Measurements from ENCODE around the gene TNNT2.

The TNNT2 gene

DNA sequence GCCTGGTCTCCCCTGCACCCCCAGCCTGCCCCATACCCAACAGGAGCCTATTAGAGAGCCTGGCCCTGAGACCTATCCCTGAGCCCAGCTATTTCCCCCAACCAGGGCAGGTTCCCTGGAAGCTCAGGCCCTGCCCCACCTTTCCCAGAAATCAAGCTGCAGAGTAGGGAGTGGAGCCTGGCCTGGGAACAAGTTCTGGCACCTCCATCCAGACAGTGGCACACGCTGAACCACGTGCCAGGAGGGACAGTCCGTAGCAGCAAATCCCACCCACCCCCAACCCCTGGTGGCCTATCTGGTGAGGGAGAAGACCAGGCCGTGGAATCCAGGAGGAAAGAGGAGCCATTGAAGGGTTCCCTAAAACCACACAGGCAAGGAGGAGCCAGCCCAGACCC lies 22.6 kb downstream of the TNNT2 start:
- no peak overlapping the region for H3K27ac Mint-ChIP-seq
- no peaks in the 10 kb centered on the region for H3K9me3 Mint-ChIP-seq
- H3K4me1 Mint-ChIP-seq: peaks cover 6% of the 10 kb centered on the region
- H3K27me3 Mint-ChIP-seq (ENCODE audit: low read depth): peaks cover 14% of the 10 kb centered on the region
- TF ChIP-seq CTCF (IDR thresholded peaks at IDR 0.05; ENCODE audit: unreplicated experiment in 3 of 3): no peak
- H3K36me3 Mint-ChIP-seq (ENCODE audit: low read depth): no peaks in the 10 kb centered on the region
- H3K4me3 Mint-ChIP-seq: no peak overlapping the region

DNA sequence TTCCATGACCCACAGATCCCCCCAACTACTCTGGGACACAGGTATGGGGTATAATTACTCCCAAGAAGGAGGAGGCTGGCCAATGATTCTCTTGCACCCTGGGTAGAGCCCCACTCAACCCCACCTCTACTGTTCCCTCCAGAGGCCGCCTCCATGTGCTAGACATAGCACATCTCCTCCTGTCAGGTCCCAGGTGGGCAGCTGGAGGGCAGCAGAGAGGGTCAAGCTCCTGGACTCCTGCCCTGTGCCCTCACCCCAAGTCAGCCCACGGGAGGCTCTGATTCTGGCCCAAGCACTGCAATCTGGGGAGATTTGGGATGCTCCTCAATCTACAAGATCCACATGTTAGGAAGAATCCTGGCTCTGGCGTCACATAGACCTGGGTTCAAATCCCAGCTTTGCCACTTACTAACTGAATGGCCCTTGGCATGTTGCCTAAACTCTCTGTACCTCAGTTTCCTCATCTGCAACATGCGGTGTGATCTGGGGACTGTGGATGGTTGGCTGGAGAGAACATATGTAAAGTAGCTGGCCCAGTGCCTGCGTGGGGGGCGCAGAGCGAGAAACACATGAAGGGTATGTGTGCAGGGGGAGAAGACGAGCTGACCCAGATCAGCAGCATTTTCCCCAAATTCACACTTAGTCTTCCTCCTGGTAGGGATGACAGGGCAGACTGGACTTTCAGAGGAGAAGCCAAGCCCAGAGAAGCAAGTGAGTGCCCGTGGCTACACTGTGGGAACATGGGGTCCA lies 23.2 kb downstream of the TNNT2 start:
- peaks cover under 1% of the 10 kb centered on the region for H3K4me1 Mint-ChIP-seq

DNA sequence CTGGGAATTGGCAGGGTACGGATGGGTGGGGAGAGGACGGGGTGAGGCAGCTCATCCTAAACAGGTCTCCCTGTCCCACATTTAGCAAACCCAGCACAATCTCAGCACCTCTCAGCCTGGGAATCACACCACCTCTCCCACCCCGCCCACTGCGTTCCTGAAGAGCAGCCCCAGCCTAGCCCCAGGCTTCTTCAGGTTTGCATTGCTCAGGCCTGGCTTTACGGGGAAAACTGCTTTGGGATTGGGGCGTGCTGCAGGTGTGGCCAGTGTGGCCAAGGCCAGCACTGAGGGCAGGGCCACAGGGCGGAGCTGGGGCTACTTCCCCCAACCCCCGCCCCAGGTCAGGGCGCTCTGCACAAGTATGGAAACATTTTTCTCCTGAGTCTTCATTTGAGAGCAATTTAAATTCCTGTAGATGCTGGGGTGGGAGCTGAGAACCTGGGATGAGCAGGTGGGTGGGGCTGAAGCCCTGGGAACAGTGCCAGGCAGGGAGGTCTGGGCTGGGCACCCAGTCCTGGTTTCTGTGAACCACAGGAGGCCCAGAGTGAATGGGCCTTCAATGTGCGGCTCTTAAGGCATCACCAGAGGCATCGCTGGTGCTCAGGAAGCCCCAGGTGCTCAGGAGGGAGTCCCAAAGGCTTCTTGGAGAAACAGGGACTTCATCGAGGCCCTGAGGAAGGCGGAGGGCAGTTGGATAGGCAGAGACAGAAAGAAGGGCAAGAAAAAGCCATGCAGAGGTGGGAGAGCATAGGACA lies 24.1 kb downstream of the TNNT2 start:
- Mint-ChIP-seq H3K36me3 (ENCODE audit: low read depth) (no peaks in the 10 kb centered on the region), H3K27ac (no peak overlapping the region), H3K4me3 (no peak overlapping the region), H3K4me1 (no peaks in the 10 kb centered on the region), H3K27me3 (ENCODE audit: low read depth) (peaks cover 15% of the 10 kb centered on the region), H3K9me3 (no peaks in the 10 kb centered on the region)
- no peak for TF ChIP-seq CTCF (IDR thresholded peaks at IDR 0.05; ENCODE audit: unreplicated experiment in 3 of 3)

More for the DNA sequence above, 23.2 kb downstream of the TNNT2 start:
- H3K27ac Mint-ChIP-seq: no peak overlapping the region
- TF ChIP-seq CTCF (IDR thresholded peaks at IDR 0.05; ENCODE audit: unreplicated experiment in 3 of 3): no peak
- H3K27me3 Mint-ChIP-seq (ENCODE audit: low read depth): peaks cover 14% of the 10 kb centered on the region
- H3K4me3 Mint-ChIP-seq: no peak overlapping the region
- H3K9me3 Mint-ChIP-seq: no peaks in the 10 kb centered on the region
- H3K36me3 Mint-ChIP-seq (ENCODE audit: low read depth): no peaks in the 10 kb centered on the region

- TF ChIP-seq CTCF (IDR thresholded peaks at IDR 0.05; ENCODE audit: unreplicated experiment in 3 of 3): no peak
- no peak overlapping the region for H3K27ac Mint-ChIP-seq
- no peak overlapping the region for H3K4me3 Mint-ChIP-seq
- peaks cover 30% of the 10 kb centered on the region for H3K27me3 Mint-ChIP-seq (ENCODE audit: low read depth)
- no peaks in the 10 kb centered on the region for H3K9me3 Mint-ChIP-seq
- no peaks in the 10 kb centered on the region for H3K36me3 Mint-ChIP-seq (ENCODE audit: low read depth)
- peaks cover 6% of the 10 kb centered on the region for H3K4me1 Mint-ChIP-seq
Observed at GRCh38 chr1:201351617-201352016, 25.9 kb downstream of the TNNT2 start.

GRCh38 chr1:201350884-201351283 lies 26.6 kb downstream of the TNNT2 start:
- Mint-ChIP-seq H3K4me1 (peaks cover 7% of the 10 kb centered on the region), H3K4me3 (no peak overlapping the region), H3K36me3 (ENCODE audit: low read depth) (no peaks in the 10 kb centered on the region), H3K9me3 (no peaks in the 10 kb centered on the region), H3K27ac (no peak overlapping the region), H3K27me3 (ENCODE audit: low read depth) (peaks cover 31% of the 10 kb centered on the region)
- no peak for TF ChIP-seq CTCF (IDR thresholded peaks at IDR 0.05; ENCODE audit: unreplicated experiment in 3 of 3)

Data from nephron (organoid).